T47D (cell line): ENCODE measurements around the gene EYS.
"Not testable (repeated sequence)": the region's sequence is repeated elsewhere in the genome, so short reads cannot be mapped to it uniquely, and the experiment has no call there.

Experiments used
- DNase-seq, 2 experiments: peaks; one replicate each; pipeline versions ENCODE4 v3.0.0 to v3.0.0-alpha.2; 2011 to 2012; ENCODE audit warnings: low read depth in 1 of 2, low spot score in 1 of 2
- JUND ChIP-seq: IDR thresholded peaks from 2 replicates; pipeline ENCODE4 v1.6.1; 2012; ENCODE audit warnings: low read depth
- in situ Hi-C: cut with HindIII; loops from 2 replicates; pipeline ENCODE4 v1.10.0; 2016; ENCODE audit warnings: low sequenced_read_pairs, low pct_unique_long_range_greater_than_20kb

Gene EYS

DNA sequence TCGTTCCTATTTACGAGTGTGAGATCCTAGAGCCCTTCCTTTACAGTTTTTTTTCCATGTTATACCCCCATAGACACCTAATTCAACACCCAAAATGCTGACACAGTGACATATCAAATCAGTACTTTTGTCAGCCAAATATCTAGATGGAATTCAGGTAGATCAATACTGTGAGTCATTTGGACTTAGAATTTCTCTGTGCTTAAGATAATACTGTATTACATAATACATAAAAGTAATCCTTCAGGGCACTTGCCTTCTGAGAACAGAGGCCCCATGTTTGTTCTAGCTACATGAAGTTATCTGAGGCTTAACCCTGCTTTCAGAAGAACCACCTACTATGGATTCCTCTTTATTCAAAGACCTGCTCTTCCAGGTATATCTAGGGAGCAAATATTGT is 1448.3 kb downstream of the EYS start:
- TF ChIP-seq JUND, result no peak
- in situ Hi-C loops, result no loop called here
- DNase-seq, result no peak

DNA sequence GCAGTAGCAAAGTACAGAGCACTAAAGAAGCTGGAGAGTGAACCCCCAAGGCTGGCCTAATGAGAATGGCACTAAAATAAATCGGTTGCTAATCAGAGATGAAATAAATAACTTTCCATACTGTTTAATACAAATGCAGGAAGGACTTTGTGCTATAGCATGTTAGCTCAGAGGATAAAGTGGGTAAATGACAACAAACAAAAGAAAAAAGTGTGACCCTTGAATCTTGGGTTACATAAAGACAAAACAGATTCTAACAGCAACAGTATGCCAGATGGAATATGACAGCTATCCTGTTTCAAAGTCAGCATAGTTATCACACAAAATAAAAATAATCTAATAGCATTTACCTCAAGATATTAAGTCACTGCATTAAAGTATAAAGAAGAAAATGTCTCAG is 1448.7 kb downstream of the EYS start:
- in situ Hi-C loops, result no loop called here
- no peak for DNase-seq
- no peak for TF ChIP-seq JUND

DNA sequence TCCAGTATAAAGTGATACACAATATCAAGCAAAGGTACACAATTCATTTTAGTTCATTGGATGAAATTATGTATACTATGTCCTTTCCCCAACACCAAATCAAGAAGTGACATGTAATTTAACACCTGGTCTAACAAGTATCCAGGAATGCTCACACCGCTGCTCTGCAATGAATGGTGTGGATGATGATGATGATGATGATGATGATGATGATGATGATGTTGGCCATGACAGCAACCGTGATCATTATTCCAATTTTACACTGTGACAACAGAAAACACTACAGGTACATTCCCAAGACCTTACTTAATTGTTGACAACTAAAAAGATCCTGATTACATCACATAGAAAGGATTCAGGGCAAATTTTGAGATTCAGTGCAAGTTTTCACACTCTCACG is 1449.4 kb downstream of the EYS start:
- in situ Hi-C loops, result no loop called here
- DNase-seq, result no peak
- no peak for TF ChIP-seq JUND

DNA sequence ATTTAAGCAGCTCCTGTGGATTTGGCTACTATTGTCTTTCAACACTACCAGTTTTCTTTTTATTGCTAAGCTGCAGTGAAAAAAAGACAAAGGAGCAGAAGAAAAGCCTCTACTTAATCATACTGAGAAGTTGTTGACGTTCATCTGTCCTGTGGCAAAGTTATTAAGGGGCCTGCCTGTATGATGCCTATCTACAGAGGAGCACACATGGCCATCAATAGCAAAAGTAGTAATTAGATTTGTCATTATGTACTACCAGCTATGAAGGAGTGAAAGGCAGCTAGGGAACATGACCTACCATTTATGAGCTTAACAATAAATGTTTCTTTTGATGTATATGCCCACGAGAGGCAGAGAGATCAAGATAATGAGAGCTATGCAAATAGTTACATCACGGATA is 1450.5 kb downstream of the EYS start:
- DNase-seq, result no peak
- in situ Hi-C loops, result no loop called here
- no peak for TF ChIP-seq JUND

DNA sequence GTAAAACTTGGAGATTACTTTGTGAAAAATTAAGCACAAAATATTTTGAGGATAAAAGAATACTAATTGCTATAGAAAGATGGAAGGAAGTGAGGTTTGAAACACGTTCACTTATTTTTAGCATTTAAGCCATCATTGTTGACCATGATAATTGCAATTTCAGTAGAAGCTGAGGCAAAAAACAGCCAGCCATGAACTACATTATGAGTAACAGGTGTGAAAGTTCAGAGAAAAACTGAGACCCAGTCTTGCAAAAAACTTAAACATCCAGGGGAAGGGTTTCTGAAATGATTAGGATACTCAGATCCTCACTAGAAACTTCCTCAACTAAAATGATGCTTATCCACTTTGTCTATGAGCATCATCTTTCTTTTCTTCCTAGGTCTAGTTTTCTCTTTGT is 1452.0 kb downstream of the EYS start:
- TF ChIP-seq JUND, result no peak
- no peak for DNase-seq
- in situ Hi-C loops, result no loop called here

DNA sequence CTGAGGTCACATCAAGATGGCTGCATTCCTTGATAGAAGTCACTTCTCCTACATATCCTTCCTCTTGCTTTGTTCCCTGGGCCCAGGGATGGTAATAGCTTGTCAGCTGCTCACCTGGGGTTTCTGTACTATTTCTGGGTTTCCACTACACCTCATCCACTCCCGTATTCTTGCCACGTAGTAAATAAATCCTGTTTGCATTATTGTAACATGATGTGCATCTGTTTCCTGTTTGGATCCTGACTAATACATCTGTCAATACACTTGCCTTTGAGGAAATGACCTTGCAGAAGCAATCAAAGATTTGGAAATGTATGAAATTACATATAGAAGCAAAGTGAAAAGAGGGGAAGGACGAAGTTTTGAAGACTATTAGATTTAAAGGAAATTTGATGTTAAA is 1452.5 kb downstream of the EYS start:
- in situ Hi-C loops, result no loop called here
- no peak for DNase-seq
- no peak for TF ChIP-seq JUND

DNA sequence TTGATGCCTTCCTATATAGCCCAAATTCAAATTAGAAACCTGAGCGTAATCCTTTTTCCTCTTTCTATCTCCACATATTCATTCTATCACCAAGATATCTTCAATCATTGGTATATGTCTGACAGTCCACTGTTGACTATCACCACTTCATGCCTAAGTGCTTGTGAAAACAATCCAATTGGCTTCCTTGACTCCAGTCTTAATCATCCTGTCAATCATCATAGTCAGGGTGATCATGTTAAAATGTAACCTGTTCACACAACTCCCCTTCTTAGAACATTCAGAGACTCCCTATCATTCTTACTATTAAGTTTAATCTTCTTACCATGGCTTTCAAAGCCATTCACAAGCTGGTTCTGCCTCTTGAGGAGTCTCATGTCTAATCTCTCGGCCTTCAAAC is 1454.8 kb downstream of the EYS start:
- in situ Hi-C loops, result no loop called here
- no peak for TF ChIP-seq JUND
- DNase-seq, result no peak

DNA sequence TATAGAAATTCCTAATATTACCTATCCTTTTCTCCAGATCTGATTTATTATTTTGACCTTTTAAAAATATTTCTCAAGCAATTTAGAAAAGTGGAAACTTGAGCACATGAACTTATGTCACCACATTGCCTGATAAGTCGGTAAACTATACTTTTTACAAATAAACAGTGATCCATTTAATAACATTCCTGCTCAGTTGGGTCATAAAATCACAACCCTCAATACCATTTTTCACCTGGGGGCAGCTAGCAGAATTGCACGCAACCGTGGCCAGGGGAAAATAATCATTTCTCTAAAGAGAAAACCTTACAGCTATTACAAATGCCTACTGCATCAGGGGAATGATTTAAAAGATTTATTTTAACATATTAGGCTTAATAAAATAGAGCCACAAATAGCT is 1456.9 kb downstream of the EYS start:
- in situ Hi-C loops, result no loop called here
- no peak for TF ChIP-seq JUND
- no peak for DNase-seq

DNA sequence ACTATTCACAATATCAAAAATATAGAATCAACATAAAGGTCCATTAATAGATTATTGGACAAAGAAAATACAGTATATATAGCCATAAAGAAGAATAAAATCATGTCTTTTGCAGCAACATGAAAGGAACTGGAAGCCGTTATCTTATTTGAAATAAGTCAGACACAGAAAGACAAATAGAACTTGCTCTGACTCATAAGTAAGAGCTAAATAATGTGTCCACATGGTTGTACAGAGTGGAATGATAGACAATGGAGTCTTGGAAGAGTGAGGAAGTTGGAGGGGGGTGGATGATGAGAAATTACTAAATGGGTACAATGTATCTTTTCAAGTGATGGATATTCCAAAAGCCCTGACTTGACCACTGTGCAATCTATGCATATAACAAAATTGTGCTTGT is 1457.9 kb downstream of the EYS start:
- in situ Hi-C loops, result no loop called here

DNA sequence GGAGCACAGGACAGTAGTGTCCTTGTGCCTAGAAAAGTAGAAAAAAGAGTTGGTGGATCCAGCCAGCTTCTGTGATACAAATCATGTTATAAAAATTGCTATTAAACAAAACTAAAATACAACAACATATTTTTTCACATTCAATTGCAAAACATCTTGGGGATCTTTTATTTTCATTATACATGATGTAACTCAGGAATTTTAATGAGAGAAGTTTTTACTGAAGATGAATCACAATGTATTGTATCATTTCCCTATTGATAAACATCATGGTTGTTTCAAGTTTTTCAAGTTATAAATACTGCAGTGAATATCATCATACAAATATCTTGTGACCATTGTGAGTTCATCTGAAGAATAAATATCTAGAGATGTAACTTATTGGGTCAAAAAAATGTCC is 1463.4 kb downstream of the EYS start:
- no peak for DNase-seq
- in situ Hi-C loops, result no loop called here
- TF ChIP-seq JUND, result no peak

More for the DNA sequence above, 1457.9 kb downstream of the EYS start:
- TF ChIP-seq JUND, result no peak
- no peak for DNase-seq

DNA sequence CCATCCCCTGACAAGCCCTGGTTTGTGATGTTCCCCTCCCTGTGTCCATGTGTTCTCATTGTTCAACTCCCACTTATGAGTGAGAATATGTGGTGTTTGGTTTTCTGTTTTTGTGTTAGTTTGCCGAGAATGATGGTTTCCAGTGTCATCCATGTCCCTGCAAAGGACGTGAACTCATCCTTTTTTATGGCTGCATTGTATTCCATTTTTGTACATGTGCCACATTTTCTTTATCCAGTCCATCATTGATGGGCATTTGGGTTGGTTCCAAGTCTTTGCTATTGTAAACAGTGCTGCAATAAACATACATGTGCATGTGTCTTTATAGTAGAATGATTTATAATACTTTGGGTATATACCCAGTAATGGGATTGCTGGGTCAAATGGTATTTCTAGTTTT is 1468.1 kb downstream of the EYS start:
- in situ Hi-C loops, DNase-seq: not testable (repeated sequence)

DNA sequence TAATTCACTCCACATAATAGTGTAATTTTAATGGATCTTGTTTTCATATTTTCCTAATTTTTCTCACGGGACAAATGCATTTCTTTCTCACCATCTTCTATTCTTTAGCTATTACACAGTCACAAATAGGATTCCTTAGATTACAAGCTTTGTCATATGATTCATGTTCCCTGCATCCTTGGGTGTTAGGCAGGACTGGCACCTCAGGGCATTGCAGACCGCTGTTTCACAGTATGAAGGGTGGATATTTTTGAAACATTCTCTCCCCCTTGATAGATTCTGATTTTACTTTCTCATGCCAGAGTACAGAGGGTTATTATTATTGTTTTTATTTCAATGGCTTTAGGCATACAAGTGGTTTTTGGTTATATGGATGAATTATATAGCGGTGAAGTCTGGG is 1469.0 kb downstream of the EYS start:
- TF ChIP-seq JUND, result no peak
- DNase-seq, result no peak
- in situ Hi-C loops, result no loop called here

DNA sequence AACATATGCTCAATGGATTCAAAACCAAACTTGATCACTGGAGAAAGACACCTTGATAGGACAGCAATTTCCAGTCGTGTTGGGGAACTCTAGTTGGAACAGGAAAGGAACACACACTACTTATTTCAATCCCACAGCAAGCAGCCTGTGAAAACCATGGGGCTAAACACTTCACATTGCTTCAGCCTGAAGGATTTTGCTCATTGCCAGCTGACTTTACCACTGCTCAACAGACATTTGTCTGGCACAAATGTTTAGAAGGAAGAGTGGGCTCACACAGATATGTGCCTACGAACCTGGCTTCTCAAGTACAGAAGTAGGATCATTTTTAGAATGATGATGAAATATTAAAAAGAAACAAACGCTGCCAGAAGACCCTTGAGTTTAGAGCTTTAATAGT is 1473.3 kb downstream of the EYS start:
- no peak for TF ChIP-seq JUND
- peak in 1 of 2 experiments; percentile 10 for DNase-seq
- in situ Hi-C loops, result no loop called here

DNA sequence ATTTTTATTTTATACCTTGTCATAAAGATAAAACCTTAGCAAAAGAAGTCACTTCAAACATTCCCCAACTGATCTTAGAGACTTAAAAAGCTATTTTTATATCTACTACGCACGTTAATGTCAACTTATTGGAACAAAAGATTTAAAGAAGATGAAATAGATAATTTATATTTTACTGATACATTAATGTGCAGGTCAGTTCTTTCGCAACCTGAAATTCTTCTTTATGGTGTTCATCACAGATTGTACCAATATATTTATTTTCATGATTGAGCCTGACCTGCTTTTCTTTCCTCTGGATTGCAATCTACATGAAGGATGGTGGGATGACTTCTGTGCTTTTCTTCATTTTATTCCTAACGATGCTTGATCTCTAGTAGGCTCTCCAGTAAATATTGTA is 1475.1 kb downstream of the EYS start:
- DNase-seq, result no peak
- in situ Hi-C loops, result no loop called here
- no peak for TF ChIP-seq JUND

DNA sequence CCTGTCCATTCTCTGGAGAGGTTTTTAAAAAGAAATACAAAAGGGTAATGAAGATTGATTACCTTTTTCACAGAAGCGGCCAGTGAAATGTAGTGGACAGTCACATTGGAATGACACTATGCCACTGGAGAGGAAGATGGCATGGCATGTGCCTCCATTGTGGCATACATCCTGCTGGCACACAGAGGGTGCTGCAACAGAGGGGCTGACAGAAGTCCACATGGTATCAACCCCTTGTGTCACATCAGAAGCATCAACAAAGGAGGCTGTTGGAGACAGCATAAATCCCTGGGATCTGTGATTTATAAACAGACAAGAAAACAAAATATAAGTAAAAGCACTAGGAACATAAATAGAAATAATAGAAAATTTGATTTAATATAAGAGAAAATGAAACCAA is 1476.5 kb downstream of the EYS start:
- no peak for DNase-seq
- in situ Hi-C loops, result no loop called here
- no peak for TF ChIP-seq JUND
